ENCODE data around the gene ELOF1.

DNA sequence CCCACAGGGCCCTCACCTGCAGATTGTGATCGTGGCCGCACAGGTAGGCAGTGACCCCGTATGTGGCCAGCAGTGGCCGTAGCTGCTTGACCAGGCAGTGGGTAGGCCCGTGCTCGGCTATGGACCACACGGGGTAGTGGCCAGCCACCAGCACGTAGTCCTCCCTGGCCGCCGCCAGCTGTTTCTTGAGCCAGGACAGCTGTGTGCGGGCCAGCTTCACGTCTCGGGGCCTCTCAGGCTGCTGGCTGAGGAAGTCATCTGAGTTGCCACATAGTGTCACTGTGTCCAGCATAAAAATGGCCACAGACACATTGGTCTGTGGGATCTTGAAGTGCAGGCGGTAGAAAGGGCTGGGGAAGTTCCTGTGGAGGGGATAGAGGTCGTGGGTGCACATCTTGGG is 17.2 kb upstream of the ELOF1 start:
- TF ChIP-seq NFIC (IDR thresholded peaks at IDR 0.05) (no peak), EP300 (IDR thresholded peaks at IDR 0.05; ENCODE audit: borderline replicate concordance) (no peak), EGR1 (IDR thresholded peaks at IDR 0.05) (no peak), REST (IDR thresholded peaks at IDR 0.05; ENCODE audit: low read depth) (no peak), MAX (IDR thresholded peaks at IDR 0.05) (no peak), TAF1 (IDR thresholded peaks at IDR 0.05; ENCODE audit: low read depth) (no peak), CREB1 (IDR thresholded peaks at IDR 0.05; ENCODE audit: low read depth) (no peak), CEBPB (IDR thresholded peaks at IDR 0.05) (no peak), FOXM1 (IDR thresholded peaks at IDR 0.05; ENCODE audit: borderline replicate concordance, low read depth) (no peak)
- TF ChIP-seq, protein P1, sequence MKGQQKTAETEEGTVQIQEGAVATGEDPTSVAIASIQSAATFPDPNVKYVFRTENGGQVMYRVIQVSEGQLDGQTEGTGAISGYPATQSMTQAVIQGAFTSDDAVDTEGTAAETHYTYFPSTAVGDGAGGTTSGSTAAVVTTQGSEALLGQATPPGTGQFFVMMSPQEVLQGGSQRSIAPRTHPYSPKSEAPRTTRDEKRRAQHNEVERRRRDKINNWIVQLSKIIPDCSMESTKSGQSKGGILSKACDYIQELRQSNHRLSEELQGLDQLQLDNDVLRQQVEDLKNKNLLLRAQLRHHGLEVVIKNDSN (IDR thresholded peaks at IDR 0.05), result no peak

Data from Ishikawa (cell line).